Stimulated activated CD4-positive, alpha-beta T cell treated with anti-CD3 and anti-CD28 coated beads, Interleukin-4, amount 100 ng/mL, for 24 hours (primary cell): ENCODE measurements around the gene KRTAP9-4.
"Not testable (repeated sequence)": the region's sequence is repeated elsewhere in the genome, so short reads cannot be mapped to it uniquely, and the experiment has no call there.

ENCODE experiments used
- DNase-seq: peaks from one replicate; pipeline ENCODE4 v3.0.0-alpha.2; 2020

The KRTAP9-4 gene

GRCh38 chr17:41249637-41250240 is at the start of gene KRTAP9-4:
TSS of gene KRTAP9-4 (plus strand) at chr17:41249687. CDS start at chr17:41249721, 34 bp downstream.
- not testable (repeated sequence) for DNase-seq

DNA sequence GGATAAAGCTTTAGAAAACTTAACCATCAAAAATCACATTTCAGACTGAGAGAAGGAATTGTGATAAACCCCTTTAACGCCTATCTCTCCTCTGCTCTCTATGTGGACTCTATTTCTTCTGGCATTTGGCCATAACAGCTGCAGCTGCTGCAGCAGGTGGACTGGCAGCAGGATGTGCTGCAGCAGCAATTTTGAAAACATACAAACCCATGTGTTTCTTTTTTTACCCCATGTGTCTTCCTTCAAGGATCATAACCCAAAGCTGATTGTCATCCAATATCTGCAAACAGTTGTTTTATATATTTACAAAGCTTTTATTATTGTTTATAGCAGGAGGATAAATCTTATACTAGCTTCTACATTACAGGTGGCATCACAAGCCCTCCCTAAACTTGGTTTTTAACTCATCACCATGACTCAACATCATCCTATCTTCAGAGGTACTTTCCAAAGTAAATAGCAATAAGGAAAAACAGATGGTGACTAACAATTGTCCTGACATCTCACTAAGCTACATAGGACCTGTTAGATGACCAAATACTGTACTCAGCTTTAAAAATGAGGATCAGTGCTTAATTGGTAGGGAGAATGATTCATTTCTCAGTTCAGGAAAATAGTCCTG is 37.5 kb upstream of the KRTAP9-4 start:
- no peak for DNase-seq

- DNase-seq = no peak
These were observed 36.8 kb upstream of the KRTAP9-4 start for GRCh38 chr17:41212524-41213169.

DNA sequence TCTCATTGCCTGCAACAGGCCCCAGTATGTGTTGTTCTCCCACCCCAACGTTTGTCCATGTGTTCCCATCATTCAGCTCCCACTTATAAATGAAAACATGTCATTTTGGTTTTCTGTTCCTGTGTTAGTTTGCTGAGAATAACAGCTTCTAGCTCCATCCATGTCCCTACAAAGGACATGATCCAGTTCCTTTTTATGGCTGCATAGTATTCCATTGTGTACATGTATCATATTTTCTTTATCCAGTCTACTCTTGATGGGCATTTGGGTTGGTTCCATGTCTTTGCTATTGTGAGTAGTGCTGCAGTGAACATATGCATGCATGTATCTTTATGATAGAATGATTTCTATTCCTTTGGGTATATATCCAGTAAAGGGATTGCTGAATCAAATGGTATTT is 33.8 kb upstream of the KRTAP9-4 start:
- DNase-seq = no peak

DNA sequence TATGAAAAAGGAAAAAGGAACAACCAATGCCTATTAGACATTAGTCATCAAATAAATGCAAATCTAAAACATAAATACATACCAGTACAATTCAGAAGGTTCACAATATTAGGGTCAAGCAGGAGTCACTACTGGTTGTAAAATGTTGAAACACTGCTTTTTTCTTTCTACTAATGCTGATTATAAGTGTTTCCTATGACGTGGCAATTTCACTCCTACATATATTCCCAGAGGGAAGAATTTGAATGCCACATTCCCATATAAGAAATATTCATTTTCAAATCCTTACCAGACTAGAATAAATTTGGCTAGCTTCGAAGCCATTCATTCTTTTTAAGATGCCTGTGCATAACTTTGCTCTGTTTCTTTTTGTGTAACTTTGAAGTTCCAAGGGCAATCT is 25.7 kb upstream of the KRTAP9-4 start:
- DNase-seq = no peak

DNA sequence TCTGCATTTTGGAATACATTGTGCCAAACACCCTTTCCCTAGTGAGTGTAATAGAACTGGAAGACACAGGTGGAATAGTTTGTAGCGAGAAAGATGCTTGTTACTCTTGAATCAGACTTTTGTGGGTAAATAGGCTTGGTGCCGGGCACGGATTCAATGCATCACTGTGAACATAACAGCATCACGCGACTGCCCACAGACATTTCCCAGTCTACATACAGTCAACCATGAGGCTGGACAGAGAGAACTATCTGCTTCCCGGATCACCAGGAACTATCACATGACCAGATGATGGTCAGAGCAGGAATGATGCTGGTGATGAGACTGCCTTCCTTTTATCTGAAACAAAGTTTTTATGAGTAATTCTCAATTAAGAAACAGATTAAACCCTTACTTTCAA is 23.4 kb upstream of the KRTAP9-4 start:
- no peak for DNase-seq

- DNase-seq = not testable (repeated sequence)
These were observed 22.8 kb upstream of the KRTAP9-4 start, which contains the start of gene KRTAP9-2 for GRCh38 chr17:41226598-41227095. TSS of gene KRTAP9-2 (plus strand) at chr17:41226648. CDS start at chr17:41226655, 7 bp downstream.

GRCh38 chr17:41230094-41230493 is 19.4 kb upstream of the KRTAP9-4 start:
- DNase-seq = no peak

DNA sequence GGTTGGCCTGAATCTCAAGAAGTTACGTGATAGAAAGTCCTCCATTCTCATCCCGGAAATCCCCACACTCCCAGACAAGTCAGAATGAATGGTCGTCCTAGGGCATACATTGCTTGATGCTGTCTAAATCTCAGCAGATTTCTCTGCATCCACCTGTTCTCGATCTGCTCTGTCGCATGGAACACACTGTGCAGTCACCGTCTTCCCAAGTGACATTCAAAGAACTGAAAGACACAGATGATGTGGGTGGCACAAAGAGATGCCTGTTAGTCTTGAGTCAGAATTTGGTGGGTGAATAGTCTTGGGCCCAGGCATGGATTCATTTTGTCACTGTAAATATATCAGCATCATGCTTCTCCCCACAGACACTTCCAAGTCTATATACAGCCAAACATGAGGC is 17.8 kb upstream of the KRTAP9-4 start:
- DNase-seq = no peak

DNA sequence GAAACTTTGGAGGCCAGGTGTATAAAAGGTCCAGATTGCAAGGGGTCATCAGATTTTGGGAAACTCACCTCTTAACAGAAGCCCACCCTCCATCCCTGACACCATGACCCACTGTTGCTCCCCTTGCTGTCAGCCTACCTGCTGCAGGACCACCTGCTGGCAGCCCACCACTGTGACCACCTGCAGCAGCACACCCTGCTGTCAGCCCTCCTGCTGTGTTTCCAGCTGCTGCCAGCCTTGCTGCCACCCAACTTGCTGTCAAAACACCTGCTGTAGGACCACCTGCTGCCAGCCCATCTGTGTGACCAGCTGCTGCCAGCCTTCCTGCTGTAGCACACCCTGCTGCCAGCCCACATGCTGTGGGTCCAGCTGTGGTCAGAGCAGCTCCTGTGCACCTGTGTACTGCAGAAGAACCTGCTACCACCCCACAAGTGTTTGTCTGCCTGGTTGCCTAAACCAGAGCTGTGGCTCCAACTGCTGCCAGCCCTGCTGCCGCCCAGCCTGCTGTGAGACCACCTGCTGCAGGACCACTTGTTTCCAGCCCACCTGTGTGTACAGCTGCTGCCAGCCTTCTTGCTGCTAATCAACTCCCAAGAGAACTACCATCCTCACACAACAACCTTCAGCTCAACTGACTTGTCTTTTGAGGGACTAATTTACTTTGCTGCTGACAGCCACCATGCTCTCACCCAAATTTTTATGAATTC is 16.9 kb upstream of the KRTAP9-4 start, which contains the start of gene KRTAP9-3:
Gene KRTAP9-3 (plus strand): TSS at position 51 of the 707 bp plus-strand sequence. CDS start 53 bp downstream, at position 104.
- DNase-seq = not testable (repeated sequence)

DNA sequence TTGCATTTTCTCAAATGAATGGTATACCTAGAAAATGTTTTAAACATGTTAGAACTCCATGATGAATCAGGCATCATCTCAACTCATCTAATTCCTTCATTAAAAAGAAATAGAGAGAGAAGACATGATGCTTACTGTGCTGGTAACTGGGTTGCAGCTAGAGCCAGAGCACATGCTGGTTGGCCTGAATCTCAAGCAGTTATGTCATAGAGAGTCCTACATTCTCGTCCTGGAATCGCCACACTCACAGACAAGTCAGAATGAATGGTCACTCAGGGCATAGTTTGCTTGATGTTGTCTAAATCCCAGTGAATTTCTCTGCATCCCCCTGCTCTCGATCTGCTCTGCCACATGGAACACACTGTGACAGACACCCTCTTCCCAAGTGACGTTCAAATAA is 12.4 kb upstream of the KRTAP9-4 start:
- not testable (repeated sequence) for DNase-seq

- DNase-seq = not testable (repeated sequence)
These were observed 11.5 kb upstream of the KRTAP9-4 start, which contains the start of gene KRTAP9-8 for GRCh38 chr17:41237949-41238437. TSS of gene KRTAP9-8 (plus strand) at chr17:41237999. CDS start at chr17:41238052, 53 bp downstream.

- not testable (repeated sequence) for DNase-seq
These were observed 2.3 kb upstream of the KRTAP9-4 start for GRCh38 chr17:41246995-41247787.

DNA sequence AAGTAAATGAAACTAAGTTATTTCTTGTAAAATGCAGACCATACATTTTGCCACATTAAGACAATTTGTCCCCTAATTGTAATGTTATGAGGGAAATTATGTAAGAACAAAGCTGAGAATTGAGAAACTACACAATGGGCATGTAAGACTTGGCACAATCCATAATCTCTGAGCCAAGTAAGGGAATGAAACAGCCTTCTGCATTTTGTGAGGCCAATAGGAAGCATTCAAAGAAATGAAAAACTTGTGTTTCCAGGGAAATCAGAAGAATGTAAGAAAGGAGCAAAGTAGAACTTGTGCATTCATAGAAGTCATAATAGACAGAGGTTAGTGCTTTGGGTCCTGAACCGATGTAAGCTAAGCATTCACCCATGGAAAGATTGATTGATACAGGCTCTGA is 1.8 kb downstream of the KRTAP9-4 start:
- no peak for DNase-seq

DNA sequence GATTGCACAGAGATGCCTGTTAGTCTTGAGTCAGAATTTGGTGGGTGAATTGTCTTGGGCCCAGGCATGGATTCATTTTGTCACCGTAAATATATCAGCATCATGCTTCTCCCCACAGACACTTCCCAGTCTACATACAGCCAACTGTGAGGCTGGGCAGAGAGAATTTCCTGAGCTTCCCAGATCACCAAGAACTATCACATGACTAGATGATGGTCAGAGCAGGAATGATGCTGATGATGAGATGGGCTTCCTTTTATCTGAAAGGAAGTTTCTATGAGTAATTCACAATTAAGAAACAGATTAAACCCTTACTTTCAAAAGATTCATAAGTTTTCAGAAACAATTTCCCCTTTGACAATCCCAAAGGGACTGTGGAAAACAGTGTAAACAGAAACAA is 5.4 kb downstream of the KRTAP9-4 start:
- DNase-seq = no peak

GRCh38 chr17:41255381-41256290 is 6.1 kb downstream of the KRTAP9-4 start, which contains the start of gene KRTAP9-9:
TSS of gene KRTAP9-9 (plus strand) at chr17:41255384.
- not testable (repeated sequence) for DNase-seq

DNA sequence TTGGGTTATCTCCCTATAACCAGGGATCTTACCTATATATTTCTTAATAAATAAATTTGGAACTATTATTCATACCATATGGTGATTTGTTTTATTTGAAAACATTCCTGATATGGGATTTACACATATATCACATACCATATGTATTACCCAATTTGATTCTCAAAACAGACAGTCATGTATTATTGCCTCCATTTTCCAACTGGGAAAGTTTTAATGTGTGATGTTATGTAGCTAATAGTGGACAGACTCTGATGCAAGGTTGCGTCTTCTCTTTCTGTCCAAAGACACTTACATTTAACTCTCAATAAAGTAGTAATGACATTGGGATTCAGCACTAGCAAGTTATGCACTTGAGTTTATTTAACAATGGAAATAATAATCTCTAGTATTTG is 6.8 kb downstream of the KRTAP9-4 start:
- no peak for DNase-seq

DNA sequence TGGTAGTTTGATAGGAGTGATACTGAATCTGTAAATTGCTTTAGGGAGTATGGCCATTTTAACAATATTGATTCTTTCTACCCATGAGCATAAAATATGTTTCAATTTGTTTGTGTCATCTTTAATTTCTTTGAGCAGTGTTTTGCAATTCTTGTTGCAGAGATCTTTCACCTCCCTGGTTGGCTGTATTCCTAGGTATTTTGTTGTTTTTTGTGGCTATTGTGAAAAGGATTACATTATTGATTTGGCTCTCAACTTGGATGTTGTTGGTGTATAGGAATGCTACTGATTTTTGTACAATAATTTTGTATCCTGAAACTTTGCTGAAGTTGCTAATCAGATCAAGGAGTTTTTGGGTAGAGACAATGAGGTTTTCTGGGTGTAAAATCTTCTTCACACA is 8.9 kb downstream of the KRTAP9-4 start:
- DNase-seq = no peak

GRCh38 chr17:41263212-41263611 is 13.7 kb downstream of the KRTAP9-4 start:
- no peak for DNase-seq

DNA sequence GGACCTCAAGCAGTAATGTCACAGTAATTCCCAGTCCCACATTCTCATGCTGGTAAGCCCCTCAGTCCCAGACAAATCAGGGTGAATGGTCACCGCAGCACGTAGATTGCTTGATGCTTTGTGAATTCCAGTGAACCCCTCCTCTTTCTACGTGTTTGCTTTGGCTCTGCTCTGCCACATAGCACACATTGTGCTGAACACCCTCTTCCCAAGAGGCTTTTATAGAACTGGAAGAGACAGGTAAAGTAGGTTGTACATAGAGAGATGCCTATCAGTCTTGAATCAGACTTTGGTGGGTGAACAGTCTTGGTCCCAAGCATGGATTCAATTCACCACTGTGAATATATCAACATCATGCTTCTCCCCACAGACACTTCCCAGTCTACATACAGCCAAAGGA is 15.1 kb downstream of the KRTAP9-4 start:
- no peak for DNase-seq

DNA sequence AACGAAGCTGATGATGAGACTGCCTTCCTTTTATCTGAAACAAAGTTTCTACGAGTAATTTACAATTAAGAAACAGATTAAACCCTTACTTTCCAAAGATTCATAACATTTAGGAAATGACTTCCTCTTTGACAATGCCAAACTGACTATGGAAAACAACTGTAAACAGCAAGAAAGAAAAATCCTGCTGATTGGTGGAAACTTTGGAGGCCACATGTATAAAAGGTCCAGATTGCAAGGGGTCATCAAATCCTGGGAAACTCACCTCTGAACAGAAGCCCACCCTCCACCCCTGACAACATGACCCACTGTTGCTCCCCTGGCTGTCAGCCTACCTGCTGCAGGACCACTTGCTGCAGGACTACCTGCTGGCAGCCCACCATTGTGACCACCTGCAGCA is 15.6 kb downstream of the KRTAP9-4 start, which contains the start of gene KRTAP9-6:
Gene KRTAP9-6 (plus strand): TSS at position 301 of the 400 bp plus-strand sequence. CDS start 0 bp downstream, at position 301.
- no peak for DNase-seq
